ENCODE results near the gene SORL1.

Gene SORL1

GRCh38 chr11:121656328-121657090 lies 204.4 kb downstream of the SORL1 start:
- no peak for DNase-seq (ENCODE audit: low read depth, low spot score)

DNA sequence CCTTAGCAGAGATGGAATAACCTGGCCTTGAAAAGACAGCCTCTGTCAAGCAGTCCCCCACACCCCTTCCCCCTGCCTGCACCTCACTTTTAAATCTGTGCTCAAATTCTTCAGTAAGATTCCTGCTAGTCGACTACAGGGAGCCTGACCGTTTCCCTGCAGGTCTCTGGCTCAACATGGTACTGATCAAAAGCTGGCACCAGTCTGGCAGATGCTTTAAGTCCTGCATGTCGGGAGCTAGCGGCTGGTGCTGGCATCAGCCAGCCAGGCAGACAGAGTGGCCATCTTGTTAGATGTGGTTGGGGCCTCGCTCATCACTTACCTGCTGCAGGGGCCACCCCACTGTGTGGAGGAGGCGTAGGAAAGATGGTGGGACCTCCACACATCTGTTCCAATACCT lies 205.0 kb downstream of the SORL1 start:
- no peak for DNase-seq (ENCODE audit: low read depth, low spot score)

- DNase-seq (ENCODE audit: low read depth, low spot score), result no peak
These were observed 207.7 kb downstream of the SORL1 start for GRCh38 chr11:121659811-121660210.

- no peak for DNase-seq (ENCODE audit: low read depth, low spot score)
These were observed 209.9 kb downstream of the SORL1 start for GRCh38 chr11:121661880-121662486.

- DNase-seq (ENCODE audit: low read depth, low spot score), result no peak
These were observed 212.0 kb downstream of the SORL1 start for GRCh38 chr11:121664144-121664543.

- DNase-seq (ENCODE audit: low read depth, low spot score), result no peak
These were observed 213.2 kb downstream of the SORL1 start for GRCh38 chr11:121665206-121665838.

DNA sequence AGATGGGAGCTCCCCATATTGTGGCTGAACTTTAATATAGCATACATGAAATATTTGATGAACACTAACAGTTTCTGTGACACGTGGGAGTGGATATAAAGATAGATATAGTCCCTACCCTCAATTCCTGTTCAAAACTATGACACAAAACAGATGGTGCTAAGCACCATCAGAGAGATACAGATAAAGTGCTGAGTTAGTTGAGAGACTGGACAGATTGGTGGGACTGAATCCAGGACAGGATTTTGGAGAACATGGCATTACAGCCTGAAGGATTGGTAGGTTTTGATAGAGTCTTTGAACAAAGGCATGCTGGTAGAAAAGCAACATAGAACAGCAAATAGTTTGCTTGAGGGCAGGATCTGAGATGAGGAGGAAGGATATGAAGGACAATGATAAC lies 215.7 kb downstream of the SORL1 start:
- no peak for DNase-seq (ENCODE audit: low read depth, low spot score)

GRCh38 chr11:121669422-121669821 lies 217.3 kb downstream of the SORL1 start:
- DNase-seq (ENCODE audit: low read depth, low spot score), result no peak

DNA sequence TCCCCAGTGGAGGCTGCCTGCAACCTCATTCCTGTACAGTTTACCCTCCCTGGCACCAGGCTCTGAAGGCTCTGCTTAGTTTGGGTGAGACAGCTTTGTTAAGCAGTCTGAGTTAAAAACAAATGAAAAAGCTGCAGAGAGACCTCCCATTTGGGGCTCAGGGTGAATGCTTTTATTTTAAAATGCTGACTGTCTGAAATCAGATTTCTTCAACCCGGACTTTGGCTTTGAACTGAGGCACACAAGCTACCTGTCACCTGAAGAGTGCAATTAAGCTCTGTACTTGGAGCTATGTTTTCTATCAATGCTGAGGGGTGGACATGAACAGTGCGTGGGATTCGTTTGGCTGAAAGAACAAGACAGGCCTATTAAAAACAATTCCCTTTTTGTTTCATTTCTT lies 218.2 kb downstream of the SORL1 start:
- no peak for DNase-seq (ENCODE audit: low read depth, low spot score)

DNA sequence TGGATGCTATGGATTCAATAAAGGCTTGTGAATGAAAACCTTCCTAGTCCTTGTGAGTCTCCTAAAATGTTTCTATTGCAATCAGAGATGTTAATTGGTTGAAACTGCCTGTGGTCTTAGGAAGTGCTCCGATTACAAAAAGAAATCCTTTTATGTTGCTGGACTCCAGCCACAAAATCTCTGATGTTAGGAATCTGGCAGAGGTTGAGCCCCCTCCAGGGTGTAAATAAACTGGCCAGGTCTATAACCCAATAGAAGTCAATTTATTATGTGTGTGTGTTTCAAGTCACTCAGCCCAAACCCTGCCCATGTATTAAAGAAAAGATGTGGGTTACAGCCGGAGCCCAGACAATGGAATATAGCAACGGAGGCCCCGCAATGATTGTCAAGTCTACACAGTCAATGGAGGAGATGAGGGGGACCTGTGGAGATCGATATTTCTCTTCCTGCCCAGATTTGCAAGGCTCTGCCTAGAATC lies 218.7 kb downstream of the SORL1 start:
- DNase-seq (ENCODE audit: low read depth, low spot score), result no peak

DNA sequence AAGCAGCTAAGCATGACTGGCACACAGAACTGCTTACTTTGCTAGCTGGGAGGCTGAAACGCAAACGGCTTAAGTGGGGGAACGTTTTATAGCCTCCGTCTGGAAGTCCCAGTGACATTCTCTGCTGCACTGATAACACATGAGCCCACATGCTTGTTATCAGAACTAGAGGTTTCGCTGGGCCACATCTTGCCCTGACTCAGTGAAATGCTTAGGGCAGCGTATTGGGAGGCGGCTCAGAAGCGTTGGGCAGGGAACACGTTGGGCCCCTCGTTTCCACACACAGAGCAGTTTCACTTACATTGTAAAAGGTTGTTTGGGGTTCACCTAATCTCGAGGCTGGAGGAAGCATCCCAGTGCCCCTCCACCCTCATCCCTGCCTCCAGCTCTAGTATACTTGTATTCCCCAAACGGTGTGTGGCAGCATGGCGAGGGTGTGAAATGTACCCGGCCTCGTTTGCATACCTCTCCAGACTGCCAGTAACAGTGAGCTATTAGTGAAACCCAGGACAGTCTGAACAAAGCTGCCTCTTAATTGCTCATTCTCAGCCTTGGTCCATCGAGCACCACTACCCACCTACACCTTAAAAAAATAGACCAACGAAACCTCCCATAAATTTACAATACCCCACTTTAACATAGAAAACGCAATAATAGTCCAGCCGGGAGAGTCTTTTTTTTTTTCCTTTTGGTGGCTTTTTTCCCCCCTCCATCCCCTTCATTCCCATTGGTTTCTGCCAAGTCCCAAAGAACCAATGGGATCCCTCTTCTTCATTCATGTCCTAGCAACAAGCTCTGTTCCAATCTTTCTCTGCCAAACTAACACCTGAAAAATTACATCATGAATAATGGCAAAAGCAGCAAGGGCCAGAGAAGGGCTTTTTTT lies 219.4 kb downstream of the SORL1 start:
- DNase-seq (ENCODE audit: low read depth, low spot score), result no peak

GRCh38 chr11:121672630-121673487 lies 220.7 kb downstream of the SORL1 start:
- DNase-seq (ENCODE audit: low read depth, low spot score), result no peak

DNA sequence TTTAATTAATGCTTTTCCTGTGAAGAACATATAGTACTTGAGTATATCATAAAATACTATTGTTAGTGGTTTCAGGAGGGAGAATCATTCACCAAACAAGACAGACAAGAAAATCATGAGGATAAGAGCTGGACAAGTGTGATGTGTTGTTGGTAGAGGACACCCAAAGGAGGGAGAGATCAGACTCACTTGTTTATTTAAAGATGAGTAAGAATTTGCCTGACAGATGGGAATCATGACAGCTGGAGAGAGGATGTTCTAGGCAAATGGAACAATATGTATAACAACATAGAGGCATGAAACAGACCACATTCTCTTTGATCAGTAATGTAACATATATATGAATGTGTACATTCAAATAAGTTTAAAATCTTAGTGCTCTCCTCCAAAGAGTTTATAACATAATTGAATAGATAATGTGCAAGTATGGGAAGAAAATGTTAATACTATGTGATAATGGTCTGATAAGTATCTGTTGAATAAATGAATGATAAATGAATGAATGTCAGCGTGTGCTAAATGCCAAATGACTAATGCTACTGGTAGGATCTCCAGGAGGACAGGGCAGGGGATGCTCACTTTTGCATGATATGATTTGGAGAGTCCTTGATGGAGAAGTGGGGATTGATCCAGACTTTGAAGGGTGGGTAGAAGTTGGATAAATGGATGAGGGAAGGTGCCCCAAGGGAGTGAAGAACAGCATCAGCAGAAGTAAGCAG lies 229.6 kb downstream of the SORL1 start:
- no peak for DNase-seq (ENCODE audit: low read depth, low spot score)
